ENCODE data around the gene SLC7A14.

DNA sequence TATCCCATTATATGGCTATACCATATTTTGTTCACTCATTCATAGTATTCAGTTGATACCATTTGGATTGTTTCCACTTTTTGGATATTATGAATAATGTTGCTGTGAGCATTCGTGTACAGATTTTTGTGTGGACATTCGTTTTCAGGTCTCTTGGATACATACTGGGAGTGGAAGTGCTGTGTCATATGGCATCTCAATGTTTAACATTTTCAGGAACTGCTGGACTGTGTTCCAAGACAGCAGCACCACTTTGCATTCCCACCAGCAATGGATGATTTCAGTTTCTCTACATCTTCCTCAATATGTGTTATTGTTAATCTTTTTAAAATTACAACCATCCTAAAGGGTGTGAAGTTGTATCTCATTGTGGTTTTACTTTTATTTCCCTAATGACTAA is 34.6 kb downstream of the SLC7A14 start:
- TF ChIP-seq POLR2A (IDR thresholded peaks at IDR 0.05; ENCODE audit: low read depth, low read length) (no peak), POLR2AphosphoS5 (IDR thresholded peaks at IDR 0.05; ENCODE audit: low read depth, low read length) (no peak), TAF1 (IDR thresholded peaks at IDR 0.05; ENCODE audit: borderline replicate concordance, low read depth, low read length) (no peak)
